Measurements from ENCODE around the gene CLASP1.

- TF ChIP-seq CTCF (conservative IDR thresholded peaks at IDR 0.05) (no peak), ZFX (IDR thresholded peaks at IDR 0.05) (no peak)
Measured at GRCh38 chr2:121419081-121419699, 230.1 kb downstream of the CLASP1 start.
